ENCODE measurements around the gene CCR8. TPM values are rescaled to one million over a fixed set of nuclear protein-coding genes. Genes with fewer than 3 reads are reported as not detected.
"Not testable (repeated sequence)": the region's sequence is repeated elsewhere in the genome, so short reads cannot be mapped to it uniquely, and the experiment has no call there.

The CCR8 gene
- total RNA-seq, 1 donor from 2014 or later = not detected

GRCh38 chr3:39319249-39319648 lies 10.3 kb upstream of the CCR8 start:
- no peak for DNase-seq (ENCODE audit: extremely low spot score in 2 of 2)
- Histone ChIP-seq H3K9me3 (no peaks in the 10 kb centered on the region), H3K27ac (no peak overlapping the region), H3K4me3 (no peak overlapping the region), H3K27me3 (no peaks in the 10 kb centered on the region), H3K36me3 (no peaks in the 10 kb centered on the region), H3K4me1 (no peaks in the 10 kb centered on the region)
- TF ChIP-seq POLR2AphosphoS5 (IDR thresholded peaks at IDR 0.05; ENCODE audit: insufficient read depth in 1 of 2, low read depth in 1 of 2) (no peak), POLR2A (IDR thresholded peaks at IDR 0.05) (no peak), CTCF (IDR thresholded peaks at IDR 0.05) (no peak)
- intact Hi-C loops (cut with DNase I) = no loop called here

- DNase-seq (ENCODE audit: extremely low spot score in 2 of 2); H3K4me1 ChIP-seq; H3K9me3 ChIP-seq; H3K27ac ChIP-seq; H3K36me3 ChIP-seq; intact Hi-C loops (cut with DNase I); H3K27me3 ChIP-seq; H3K4me3 ChIP-seq: not testable (repeated sequence)
These were observed 7.9 kb upstream of the CCR8 start for GRCh38 chr3:39321574-39321983.

GRCh38 chr3:39322209-39322715 lies 7.2 kb upstream of the CCR8 start:
- H3K4me1 ChIP-seq; H3K36me3 ChIP-seq; DNase-seq (ENCODE audit: extremely low spot score in 2 of 2); H3K9me3 ChIP-seq; H3K27me3 ChIP-seq; H3K27ac ChIP-seq; intact Hi-C loops (cut with DNase I); H3K4me3 ChIP-seq: not testable (repeated sequence)

- no peak for DNase-seq (ENCODE audit: extremely low spot score in 2 of 2)
- Histone ChIP-seq H3K27me3 (no peaks in the 10 kb centered on the region), H3K27ac (no peak overlapping the region), H3K4me3 (no peak overlapping the region), H3K4me1 (no peaks in the 10 kb centered on the region), H3K36me3 (no peaks in the 10 kb centered on the region), H3K9me3 (no peaks in the 10 kb centered on the region)
- no peak for TF ChIP-seq POLR2A (IDR thresholded peaks at IDR 0.05)
- no peak for TF ChIP-seq POLR2AphosphoS5 (IDR thresholded peaks at IDR 0.05; ENCODE audit: insufficient read depth in 1 of 2, low read depth in 1 of 2)
- TF ChIP-seq CTCF (IDR thresholded peaks at IDR 0.05) = no peak
- intact Hi-C loops (cut with DNase I) = no loop called here
These were observed 6.6 kb upstream of the CCR8 start for GRCh38 chr3:39322936-39323335.

GRCh38 chr3:39323494-39323893 lies 6.0 kb upstream of the CCR8 start:
- H3K27ac ChIP-seq = no peak overlapping the region
- DNase-seq (ENCODE audit: extremely low spot score in 2 of 2) = no peak
- H3K36me3 ChIP-seq = no peaks in the 10 kb centered on the region
- no peaks in the 10 kb centered on the region for H3K4me1 ChIP-seq
- intact Hi-C loops (cut with DNase I) = no loop called here
- no peak overlapping the region for H3K4me3 ChIP-seq
- TF ChIP-seq CTCF (IDR thresholded peaks at IDR 0.05) (no peak), POLR2A (IDR thresholded peaks at IDR 0.05) (no peak), POLR2AphosphoS5 (IDR thresholded peaks at IDR 0.05; ENCODE audit: insufficient read depth in 1 of 2, low read depth in 1 of 2) (no peak)
- H3K9me3 ChIP-seq = no peaks in the 10 kb centered on the region
- no peaks in the 10 kb centered on the region for H3K27me3 ChIP-seq

- no peaks in the 10 kb centered on the region for H3K36me3 ChIP-seq
- no peak overlapping the region for H3K4me3 ChIP-seq
- no peak for DNase-seq (ENCODE audit: extremely low spot score in 2 of 2)
- no peak for TF ChIP-seq POLR2A (IDR thresholded peaks at IDR 0.05)
- TF ChIP-seq CTCF (IDR thresholded peaks at IDR 0.05) = no peak
- TF ChIP-seq POLR2AphosphoS5 (IDR thresholded peaks at IDR 0.05; ENCODE audit: insufficient read depth in 1 of 2, low read depth in 1 of 2) = no peak
- H3K9me3 ChIP-seq = no peaks in the 10 kb centered on the region
- no peak overlapping the region for H3K27ac ChIP-seq
- no peaks in the 10 kb centered on the region for H3K4me1 ChIP-seq
- H3K27me3 ChIP-seq = no peaks in the 10 kb centered on the region
- intact Hi-C loops (cut with DNase I) = no loop called here
These were observed 4.3 kb upstream of the CCR8 start for GRCh38 chr3:39325236-39325635.

Measured in vagina (tissue), 2 donors.